GM19043 (cell line): ENCODE measurements around the gene PDCD4.
"Not testable (repeated sequence)": the region's sequence is repeated elsewhere in the genome, so short reads cannot be mapped to it uniquely, and the experiment has no call there.

Experiments
- ATAC-seq: cut with Tn5 transposase; IDR thresholded peaks from one replicate; pipeline ENCODE4 v1.9.1; 2021; ENCODE audit warnings: low read depth; ENCODE audit not compliant: unreplicated experiment

The PDCD4 gene

DNA sequence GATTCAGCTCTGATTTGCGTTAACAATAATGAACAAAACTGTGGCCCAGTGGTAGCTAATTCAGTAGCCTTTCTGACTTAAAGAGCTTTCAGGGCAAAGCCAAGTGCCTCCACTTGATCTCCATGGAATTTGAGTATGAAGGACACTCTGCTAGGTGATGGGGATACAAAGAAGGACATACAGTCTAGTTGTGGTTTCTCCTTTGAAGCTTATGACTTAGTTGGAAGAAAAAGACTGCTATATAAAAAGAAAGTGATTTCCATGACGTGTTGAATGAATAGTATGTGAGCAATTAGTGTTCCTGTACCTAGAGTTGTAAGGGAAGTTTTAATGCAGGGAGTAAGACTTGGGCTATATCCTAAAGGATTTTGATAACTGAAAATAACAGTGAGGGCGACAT, 8.3 kb downstream of the PDCD4 start:
- ATAC-seq = no peak

DNA sequence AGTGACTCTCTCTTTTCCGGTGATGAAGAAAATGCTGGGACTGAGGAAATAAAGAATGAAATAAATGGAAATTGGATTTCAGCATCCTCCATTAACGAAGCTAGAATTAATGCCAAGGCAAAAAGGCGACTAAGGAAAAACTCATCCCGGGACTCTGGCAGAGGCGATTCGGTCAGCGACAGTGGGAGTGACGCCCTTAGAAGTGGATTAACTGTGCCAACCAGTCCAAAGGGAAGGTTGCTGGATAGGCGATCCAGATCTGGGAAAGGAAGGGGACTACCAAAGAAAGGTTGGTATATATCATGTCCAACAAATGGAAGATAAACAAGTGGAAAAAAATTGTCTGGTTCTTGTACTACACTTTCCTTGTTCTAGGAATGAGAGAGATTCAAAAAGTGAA, 9.5 kb downstream of the PDCD4 start:
- ATAC-seq = no peak

DNA sequence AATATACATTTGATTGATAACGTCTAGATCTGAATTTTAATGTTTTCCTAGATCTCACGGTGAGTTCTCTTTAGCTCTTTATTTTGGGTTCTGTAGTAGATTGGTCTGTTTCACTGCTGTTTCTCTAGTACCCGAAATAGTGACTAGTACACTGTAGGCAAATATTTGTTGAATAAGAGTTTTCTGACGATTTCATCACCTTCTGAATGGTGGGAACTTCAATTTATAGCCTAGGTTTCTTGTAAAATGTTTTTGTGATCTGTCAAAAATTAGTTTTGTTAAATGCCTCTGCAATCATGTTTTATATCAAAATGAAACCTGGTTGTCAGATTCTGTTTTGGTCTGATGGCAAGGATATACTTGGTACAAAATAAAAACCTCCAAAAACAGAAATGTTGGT, 10.2 kb downstream of the PDCD4 start:
- ATAC-seq = no peak

- ATAC-seq = no peak
Measured at GRCh38 chr10:110883924-110884323, 12.2 kb downstream of the PDCD4 start.

DNA sequence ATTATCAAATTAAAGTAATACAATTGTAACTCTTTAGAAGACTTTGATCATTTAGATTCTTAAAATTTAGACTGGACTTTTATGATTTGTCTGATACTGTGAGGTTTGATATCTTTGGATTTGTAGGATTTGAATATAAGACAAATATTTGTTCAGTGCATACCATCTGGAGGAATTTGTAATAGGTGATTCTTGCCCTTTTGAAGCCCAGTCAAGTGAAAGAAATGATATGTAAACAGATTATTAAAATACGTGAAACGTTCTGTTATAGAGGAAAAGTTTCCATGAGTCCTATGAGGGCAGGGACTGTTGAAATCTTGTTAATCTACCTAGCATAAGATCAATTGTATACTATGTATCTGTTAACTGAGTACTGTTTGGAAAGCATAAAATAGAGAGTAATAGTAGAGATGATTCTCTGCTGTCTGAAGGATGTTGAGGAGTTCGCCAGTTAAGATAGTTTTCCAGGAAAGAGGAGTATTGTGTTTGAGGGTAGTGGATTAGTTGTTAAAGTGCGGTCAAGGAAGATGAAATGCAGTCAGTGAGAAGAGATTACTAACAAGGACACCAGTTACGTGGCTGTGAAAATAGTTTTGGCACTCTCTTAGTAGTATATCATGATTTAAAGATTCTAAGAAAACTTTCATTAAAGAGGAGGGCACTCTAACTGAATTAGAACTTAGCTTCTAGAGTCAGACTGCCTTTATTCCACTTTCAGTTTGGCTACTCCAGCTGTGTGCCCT, 14.4 kb downstream of the PDCD4 start:
- ATAC-seq = no peak

GRCh38 chr10:110887560-110887959, 15.8 kb downstream of the PDCD4 start:
- no peak for ATAC-seq

GRCh38 chr10:110892602-110893288, 21.0 kb downstream of the PDCD4 start:
- ATAC-seq = no peak

GRCh38 chr10:110893559-110894179, 21.9 kb downstream of the PDCD4 start:
- ATAC-seq = peak; percentile 67

GRCh38 chr10:110897184-110897583, 25.5 kb downstream of the PDCD4 start:
- no peak for ATAC-seq

- ATAC-seq = no peak
Measured at GRCh38 chr10:110898391-110898790, 26.7 kb downstream of the PDCD4 start.

DNA sequence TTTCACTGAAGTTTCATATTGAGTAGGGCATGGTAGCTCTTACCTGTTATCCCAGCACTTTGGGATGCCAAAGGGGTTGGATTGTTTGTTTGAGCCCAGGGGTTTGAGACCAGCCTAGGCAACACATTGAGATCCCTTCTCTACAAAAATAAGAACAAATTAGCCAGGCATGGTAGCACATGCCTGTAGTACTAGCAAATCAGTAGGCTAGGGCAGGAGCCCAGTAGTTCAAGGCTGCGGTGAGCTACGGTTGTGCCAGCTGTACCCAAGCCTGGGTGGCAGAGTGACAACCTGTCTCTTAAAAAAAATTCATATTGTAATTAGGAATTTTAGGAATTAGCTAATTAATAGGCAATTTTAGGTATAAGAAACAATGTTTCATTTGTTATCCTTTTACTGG, 29.3 kb downstream of the PDCD4 start:
- no peak for ATAC-seq

- ATAC-seq = no peak
Measured at GRCh38 chr10:110901954-110902819, 30.5 kb downstream of the PDCD4 start.

GRCh38 chr10:110903280-110904278, 31.9 kb downstream of the PDCD4 start:
- ATAC-seq = no peak

- ATAC-seq = no peak
Measured at GRCh38 chr10:110910138-110910537, 38.4 kb downstream of the PDCD4 start.

DNA sequence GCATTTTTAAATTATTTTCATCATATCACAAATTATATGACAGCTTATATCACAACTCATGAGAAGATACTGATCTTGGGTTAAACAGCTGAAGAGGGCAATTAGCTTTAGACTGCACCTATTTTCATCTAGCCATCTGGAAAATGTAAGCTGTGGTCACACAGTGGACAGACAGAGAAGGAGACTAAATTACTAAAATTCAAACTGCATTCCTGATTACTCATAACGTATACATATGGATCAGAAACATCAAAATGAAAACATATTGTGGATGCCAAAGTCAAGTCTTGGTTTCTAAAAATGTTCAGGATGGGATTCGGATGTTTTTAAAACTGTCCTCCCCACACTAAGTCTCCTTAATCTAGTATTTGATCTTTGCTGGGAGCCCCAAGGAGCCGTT, 40.6 kb downstream of the PDCD4 start:
- no peak for ATAC-seq

GRCh38 chr10:110914431-110914830, 42.7 kb downstream of the PDCD4 start:
- ATAC-seq = no peak

DNA sequence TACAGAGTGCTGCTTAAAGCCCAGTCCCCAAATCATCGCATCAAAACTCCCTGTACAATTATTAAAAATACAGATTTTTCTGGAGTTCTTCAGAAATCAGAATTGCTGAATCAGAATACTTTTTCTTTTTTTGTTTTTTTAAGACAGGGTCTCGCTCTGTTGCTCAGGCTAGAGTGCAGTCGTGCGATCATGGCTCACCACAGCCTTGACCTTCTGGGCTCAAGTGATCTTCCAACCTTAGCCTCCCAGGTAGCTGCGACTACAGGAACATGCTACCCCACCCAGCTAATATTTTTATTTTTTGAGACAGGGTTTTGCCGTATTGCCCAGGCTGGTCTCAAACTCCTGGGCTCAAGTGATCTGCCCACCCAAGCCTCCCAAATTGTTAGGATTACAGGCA, 43.3 kb downstream of the PDCD4 start:
- ATAC-seq = no peak

- not testable (repeated sequence) for ATAC-seq
Measured at GRCh38 chr10:110915600-110915999, 43.9 kb downstream of the PDCD4 start.

- no peak for ATAC-seq
Measured at GRCh38 chr10:110916554-110917346, 45.0 kb downstream of the PDCD4 start.
